ENCODE measurements around the gene COL6A3.

COL6A3 gene

GRCh38 chr2:237413777-237414661 is at the start of gene COL6A3:
Gene COL6A3 (minus strand): TSS chr2:237414164. CDS start chr2:237396817, 17,347 bp downstream.
- no peak for DNase-seq (ENCODE audit: low spot score)

GRCh38 chr2:237459741-237460174 is 45.8 kb upstream of the COL6A3 start:
- DNase-seq (ENCODE audit: low spot score) = no peak

- no peak for DNase-seq (ENCODE audit: low spot score)
Measured at GRCh38 chr2:237459226-237459625, 45.3 kb upstream of the COL6A3 start.

GRCh38 chr2:237458519-237458918 is 44.6 kb upstream of the COL6A3 start:
- no peak for DNase-seq (ENCODE audit: low spot score)

GRCh38 chr2:237457388-237457941 is 43.5 kb upstream of the COL6A3 start:
- DNase-seq (ENCODE audit: low spot score) = no peak

DNA sequence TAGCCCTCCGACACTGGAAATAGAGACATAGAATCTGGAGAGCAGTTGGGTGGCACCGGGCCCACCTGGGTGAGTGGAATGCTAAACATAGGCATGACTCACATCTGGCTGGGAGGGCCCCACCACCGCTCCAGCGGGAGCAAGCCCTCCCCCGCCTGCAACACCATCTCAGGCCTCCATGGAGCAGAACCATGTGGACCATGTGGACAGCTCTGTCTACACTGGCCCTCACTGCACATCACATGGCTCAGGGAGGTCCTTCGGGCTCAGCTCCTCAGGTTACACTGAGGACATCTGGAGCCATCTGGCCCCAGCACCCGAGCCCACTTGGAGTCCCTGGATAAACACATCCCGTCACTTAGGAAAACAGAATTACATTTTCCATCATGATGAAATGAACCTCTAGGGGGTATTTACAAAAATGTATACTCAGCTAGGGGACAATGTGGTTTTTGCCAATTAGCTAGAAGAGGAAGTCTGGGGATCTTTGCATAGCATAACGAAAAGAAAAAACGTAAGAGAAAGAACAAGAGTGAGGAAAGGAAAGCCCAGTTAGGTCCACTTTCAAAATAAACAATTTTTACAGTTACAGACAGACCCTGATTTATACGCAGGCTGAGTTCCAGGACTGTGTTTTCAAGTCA is 42.4 kb upstream of the COL6A3 start:
- no peak for DNase-seq (ENCODE audit: low spot score)

- DNase-seq (ENCODE audit: low spot score) = no peak
Measured at GRCh38 chr2:237455764-237456163, 41.8 kb upstream of the COL6A3 start.

DNA sequence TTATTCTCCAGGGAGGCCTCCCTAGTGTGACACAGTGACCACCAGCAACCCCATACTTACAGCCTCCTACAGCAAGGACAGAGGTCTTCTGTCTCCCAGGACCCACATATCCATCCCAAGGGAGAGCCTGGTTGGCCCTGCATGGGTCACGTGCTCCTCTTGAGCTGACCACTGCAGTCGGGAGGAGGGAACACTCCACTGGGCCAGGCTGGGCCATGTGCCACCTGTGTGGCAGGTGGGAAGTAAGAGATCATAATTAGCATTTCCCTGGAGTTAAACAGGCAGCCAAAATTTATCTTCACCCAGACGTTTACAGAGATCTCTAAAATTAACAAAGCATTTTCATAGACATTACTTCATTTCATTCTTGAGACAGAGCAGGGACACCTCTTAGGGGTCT is 39.7 kb upstream of the COL6A3 start:
- no peak for DNase-seq (ENCODE audit: low spot score)

GRCh38 chr2:237452861-237453260 is 38.9 kb upstream of the COL6A3 start:
- no peak for DNase-seq (ENCODE audit: low spot score)

GRCh38 chr2:237451643-237452469 is 37.9 kb upstream of the COL6A3 start:
- DNase-seq (ENCODE audit: low spot score) = no peak

DNA sequence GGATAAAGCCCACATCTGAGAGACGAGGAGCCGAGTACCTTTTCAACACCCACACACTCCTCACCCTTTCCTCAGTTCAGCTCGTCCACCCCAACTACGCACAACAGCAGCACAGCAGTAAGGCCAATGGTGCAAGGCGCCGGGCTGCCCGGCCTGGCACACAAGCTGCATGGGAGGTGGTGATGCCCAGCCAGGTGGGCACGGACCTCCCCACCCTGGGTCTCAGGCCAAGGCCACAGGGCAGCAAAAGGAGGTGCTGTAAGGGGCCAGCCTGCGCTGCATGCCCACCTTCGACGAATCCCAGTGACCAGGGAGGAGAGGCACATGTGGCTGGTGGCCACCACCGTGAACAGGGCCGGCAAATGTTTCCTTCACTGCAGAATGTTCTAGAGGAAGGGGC is 36.6 kb upstream of the COL6A3 start:
- DNase-seq (ENCODE audit: low spot score) = no peak

DNA sequence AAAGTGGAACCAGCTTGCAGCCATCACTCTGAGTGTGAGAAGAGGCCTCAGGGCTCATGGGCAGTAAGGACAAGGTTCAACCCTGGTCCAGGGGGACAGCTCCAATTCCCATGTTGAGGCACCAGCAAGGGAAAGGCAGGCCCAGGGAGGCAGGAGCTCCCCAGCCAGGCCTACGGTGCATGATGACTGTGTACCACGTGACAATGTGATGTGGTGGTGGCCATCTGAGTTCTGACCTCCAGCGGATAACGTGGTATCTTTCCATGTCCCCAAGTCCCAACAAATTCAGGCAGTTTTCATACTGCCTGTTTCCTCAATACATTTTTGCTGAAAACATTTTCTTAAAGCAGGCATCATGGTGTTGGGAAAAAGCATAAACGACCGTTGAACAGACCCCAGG is 36.1 kb upstream of the COL6A3 start:
- no peak for DNase-seq (ENCODE audit: low spot score)

GRCh38 chr2:237449193-237449881 is 35.4 kb upstream of the COL6A3 start:
- no peak for DNase-seq (ENCODE audit: low spot score)

GRCh38 chr2:237448626-237449025 is 34.7 kb upstream of the COL6A3 start:
- DNase-seq (ENCODE audit: low spot score) = no peak

DNA sequence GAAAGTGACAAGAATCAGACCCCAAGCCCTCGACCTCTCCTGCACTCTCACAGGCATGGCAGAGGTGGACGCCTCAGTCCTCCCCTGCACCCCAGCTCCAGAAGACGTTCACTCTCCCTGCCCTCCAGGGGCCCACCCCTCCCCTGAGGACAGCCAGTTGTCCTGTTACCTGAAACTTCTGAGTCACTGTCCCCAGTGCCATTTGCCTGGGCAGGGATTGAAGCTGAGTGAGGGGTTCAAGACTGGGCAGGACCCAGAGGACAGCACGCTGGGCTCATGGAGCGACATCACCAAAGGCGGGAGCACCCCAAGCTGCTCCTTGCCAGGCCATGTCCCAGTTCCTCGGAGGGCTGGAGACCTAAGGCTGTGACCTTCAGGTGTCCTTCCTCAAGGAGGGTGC is 34.2 kb upstream of the COL6A3 start:
- no peak for DNase-seq (ENCODE audit: low spot score)

- DNase-seq (ENCODE audit: low spot score) = no peak
Measured at GRCh38 chr2:237447496-237447895, 33.5 kb upstream of the COL6A3 start.

DNA sequence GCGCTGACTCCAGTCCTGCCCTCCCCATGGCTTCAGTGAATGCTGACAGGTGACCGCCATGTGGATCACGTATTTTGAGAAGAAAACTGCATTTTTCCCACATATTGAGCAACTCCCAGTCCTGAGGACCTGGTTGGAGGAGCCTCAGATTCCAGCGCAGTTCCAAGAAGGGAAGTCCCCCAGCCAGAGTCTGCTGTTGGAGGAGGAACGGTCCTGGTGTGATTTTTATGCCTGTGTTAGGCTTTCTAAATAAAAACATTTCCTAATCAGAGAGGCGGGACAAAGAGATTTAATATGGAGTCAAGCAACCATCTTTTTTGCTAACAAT is 32.3 kb upstream of the COL6A3 start:
- no peak for DNase-seq (ENCODE audit: low spot score)

- DNase-seq (ENCODE audit: low spot score) = no peak
Measured at GRCh38 chr2:237445611-237446337, 31.8 kb upstream of the COL6A3 start.

DNA sequence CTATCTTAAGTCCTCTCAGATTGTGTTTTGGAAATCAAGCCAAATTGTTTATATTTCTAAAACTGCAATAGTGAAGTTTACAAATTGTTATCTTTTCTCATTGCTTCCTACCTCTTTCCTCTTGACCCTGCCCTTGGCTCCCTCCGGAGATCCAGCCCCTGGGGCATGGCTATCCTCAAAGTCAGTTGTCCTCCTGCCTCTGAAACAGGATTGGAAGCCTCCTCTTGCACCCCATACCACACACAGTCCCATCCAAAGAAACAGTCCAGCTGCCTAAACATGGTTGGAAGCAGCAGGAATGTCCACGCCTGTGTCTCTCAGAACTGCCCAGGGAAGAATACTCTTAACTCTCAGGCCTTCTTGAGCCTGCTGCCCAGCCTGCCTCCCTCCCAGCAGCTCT is 30.1 kb upstream of the COL6A3 start:
- DNase-seq (ENCODE audit: low spot score) = no peak

DNA sequence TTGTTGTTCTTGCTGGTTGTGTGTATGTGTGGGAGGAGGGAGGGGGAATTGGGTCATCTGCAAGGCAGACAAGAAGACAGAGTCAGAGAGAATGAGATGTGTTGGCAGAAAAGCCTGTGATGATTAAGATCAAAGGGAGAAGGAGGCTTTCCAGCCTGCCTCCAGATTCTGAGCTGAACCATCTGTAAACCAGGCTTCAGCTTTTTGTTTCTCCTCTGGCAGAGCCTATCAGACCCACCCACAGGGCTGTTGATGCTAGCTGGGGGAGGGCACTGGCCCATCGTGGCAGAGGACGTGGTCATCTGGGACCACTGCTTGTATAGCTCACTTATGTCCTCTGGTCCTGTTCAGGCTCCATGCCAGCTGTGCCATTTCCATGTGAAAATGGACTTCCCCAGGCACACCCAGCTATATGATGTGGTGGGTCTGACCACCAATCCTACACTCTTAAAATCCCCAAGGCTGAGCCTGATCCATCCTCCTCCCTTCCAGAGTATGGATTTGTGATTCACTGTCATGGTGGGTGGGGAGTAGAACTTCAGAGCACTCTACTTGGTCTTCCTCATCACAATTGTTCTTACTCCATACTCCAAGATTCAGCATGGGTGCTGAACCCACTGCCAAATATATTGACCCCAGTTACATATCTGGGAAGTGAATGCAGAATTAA is 27.8 kb upstream of the COL6A3 start:
- DNase-seq (ENCODE audit: low spot score) = peak; percentile 45

Data from CD4-positive, alpha-beta T cell treated with Interleukin-2 at 100 ng/mL for 4 hours (primary cell).